AG04449 (cell line): ENCODE measurements around the gene NUDT22.

Source experiments
- CTCF ChIA-PET: fragments of 350-600 bp; formaldehyde crosslinking; extraction: SDS; loops from one replicate; lab custom pipeline; 2021; ENCODE audit warnings: antibody characterized with exemption; lab: Yijun Ruan, JAX
- POLR2A ChIA-PET: fragments of 400-600, 350-600 bp; formaldehyde crosslinking; extraction: SDS; loops from one replicate; lab custom pipeline; 2020; ENCODE audit warnings: antibody characterized with exemption, inconsistent platforms; lab: Yijun Ruan, JAX
- DNase-seq: peaks from one replicate; pipeline ENCODE4 v3.0.0-alpha.2; 2010; ENCODE audit warnings: low read depth, low spot score
- H3K4me3 ChIP-seq: 2 replicates; pipeline ENCODE4 v1.5.1; 2011; ENCODE audit warnings: low read depth, mild to moderate bottlenecking, control low read depth, low read length
- CTCF ChIP-seq: IDR thresholded peaks from one replicate; pipeline ENCODE4 v1.5.1; 2011; ENCODE audit warnings: mild to moderate bottlenecking, moderate library complexity, low read length, control low read depth, inconsistent platforms; ENCODE audit not compliant: insufficient read depth; ENCODE audit errors: missing control alignments

NUDT22 gene

GRCh38 chr11:64208086-64208795 is 17.8 kb upstream of the NUDT22 start:
- H3K4me3 ChIP-seq: no peak overlapping the region
- no peak for TF ChIP-seq CTCF
- DNase-seq: no peak
- POLR2A ChIA-PET: interaction anchor here (0.6 to 1.8 kb wide), 5 partner anchors 18 to 61 kb away, joined by 3 to 6 read pairs (median 3); no protein-coding TSS in a partner anchor
- CTCF ChIA-PET: interaction anchor here (1.1 to 11.7 kb wide), 9 partner anchors 8 to 123 kb away, joined by 3 to 305 read pairs (median 56); partner anchors contain the start of genes CATSPERZ, ESRRA, NUDT22 and PLCB3

GRCh38 chr11:64208796-64209562 is 17.1 kb upstream of the NUDT22 start:
- TF ChIP-seq CTCF: no peak
- ChIA-PET CTCF (interaction anchor here (1.1 to 11.7 kb wide), 7 partner anchors 7 to 94 kb away, joined by 3 to 305 read pairs (median 86); partner anchors contain the start of genes CATSPERZ, ESRRA, NUDT22 and PLCB3), POLR2A (no interaction called here)
- DNase-seq: no peak
- H3K4me3 ChIP-seq: no peak overlapping the region

- ChIA-PET CTCF (interaction anchor here (7.9 to 11.7 kb wide), 3 partner anchors 15 to 93 kb away, joined by 56 to 305 read pairs (median 121); partner anchors contain the start of genes CATSPERZ, ESRRA, NUDT22 and STIP1), POLR2A (no interaction called here)
- no peak for TF ChIP-seq CTCF
- H3K4me3 ChIP-seq: no peak overlapping the region
- no peak for DNase-seq
Observed at GRCh38 chr11:64209563-64209843, 16.6 kb upstream of the NUDT22 start.

- ChIA-PET CTCF (interaction anchor here (1.6 to 11.7 kb wide), 4 partner anchors 14 to 92 kb away, joined by 4 to 305 read pairs (median 88); partner anchors contain the start of genes CATSPERZ, ESRRA, NUDT22 and STIP1), POLR2A (no interaction called here)
Observed at GRCh38 chr11:64210301-64211020, 15.6 kb upstream of the NUDT22 start.

GRCh38 chr11:64211181-64211872 is 14.7 kb upstream of the NUDT22 start:
- no peak for TF ChIP-seq CTCF
- ChIA-PET POLR2A (interaction anchor here (0.6 kb wide), 1 partner anchor 31 kb away, joined by 3 read pairs; no protein-coding TSS in a partner anchor), CTCF (interaction anchor here (1.3 to 11.7 kb wide), 5 partner anchors 13 to 91 kb away, joined by 3 to 305 read pairs (median 56); partner anchors contain the start of genes CATSPERZ, ESRRA, NUDT22 and STIP1)
- H3K4me3 ChIP-seq: no peak overlapping the region
- DNase-seq: no peak

More at GRCh38 chr11:64210301-64211020, 15.6 kb upstream of the NUDT22 start:
- H3K4me3 ChIP-seq: no peak overlapping the region
- TF ChIP-seq CTCF: no peak
- no peak for DNase-seq
